ENCODE measurements around the gene KRTAP3-3.

- TF ChIP-seq, protein P1, sequence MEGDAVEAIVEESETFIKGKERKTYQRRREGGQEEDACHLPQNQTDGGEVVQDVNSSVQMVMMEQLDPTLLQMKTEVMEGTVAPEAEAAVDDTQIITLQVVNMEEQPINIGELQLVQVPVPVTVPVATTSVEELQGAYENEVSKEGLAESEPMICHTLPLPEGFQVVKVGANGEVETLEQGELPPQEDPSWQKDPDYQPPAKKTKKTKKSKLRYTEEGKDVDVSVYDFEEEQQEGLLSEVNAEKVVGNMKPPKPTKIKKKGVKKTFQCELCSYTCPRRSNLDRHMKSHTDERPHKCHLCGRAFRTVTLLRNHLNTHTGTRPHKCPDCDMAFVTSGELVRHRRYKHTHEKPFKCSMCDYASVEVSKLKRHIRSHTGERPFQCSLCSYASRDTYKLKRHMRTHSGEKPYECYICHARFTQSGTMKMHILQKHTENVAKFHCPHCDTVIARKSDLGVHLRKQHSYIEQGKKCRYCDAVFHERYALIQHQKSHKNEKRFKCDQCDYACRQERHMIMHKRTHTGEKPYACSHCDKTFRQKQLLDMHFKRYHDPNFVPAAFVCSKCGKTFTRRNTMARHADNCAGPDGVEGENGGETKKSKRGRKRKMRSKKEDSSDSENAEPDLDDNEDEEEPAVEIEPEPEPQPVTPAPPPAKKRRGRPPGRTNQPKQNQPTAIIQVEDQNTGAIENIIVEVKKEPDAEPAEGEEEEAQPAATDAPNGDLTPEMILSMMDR (conservative IDR thresholded peaks at IDR 0.05; ENCODE audit: low read depth, low read length), result no peak
- TF ChIP-seq EZH2 (IDR thresholded peaks at IDR 0.05; ENCODE audit: borderline replicate concordance, low read depth, low read length, poor library complexity, severe bottlenecking), result no peak
These were observed 35.8 kb upstream of the KRTAP3-3 start, which contains the start of gene KRTAP1-4 for GRCh38 chr17:41029633-41030245.
